Measurements from ENCODE around the gene ATG2B. TPM values are rescaled to one million over a fixed set of nuclear protein-coding genes. Genes with fewer than 3 reads are reported as not detected.

ATG2B gene
- total and polyA plus RNA-seq, 9 of the 15 experiments (the other 6 are each of a cell fraction or from before 2014, with no cell fraction given): 0.83 to 12.9 (median 8.7) TPM

DNA sequence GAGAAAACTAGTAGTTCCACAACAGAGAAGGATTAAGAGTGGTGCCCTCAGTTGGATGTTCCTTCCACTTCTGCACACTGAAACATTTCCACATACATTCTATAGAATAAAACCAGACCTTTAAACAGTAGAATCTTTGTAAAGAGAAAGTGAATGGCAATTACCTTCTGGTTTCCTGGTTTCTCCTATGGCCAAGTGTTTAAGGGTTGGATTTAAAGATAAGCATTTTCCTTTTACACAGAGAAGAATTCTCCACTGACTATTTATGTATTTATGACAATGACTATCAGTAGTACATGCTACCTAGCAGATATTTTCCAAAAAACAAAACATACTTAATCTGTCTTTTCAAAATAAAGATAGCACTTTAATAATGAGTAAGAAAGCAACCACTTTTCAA lies 3.2 kb downstream of the ATG2B start (continued):
- TF ChIP-seq FOXK1 (CRISPR knock-in tag; IDR thresholded peaks at IDR 0.05; ENCODE audit: borderline replicate concordance) (no peak), KDM2B (CRISPR knock-in tag; IDR thresholded peaks at IDR 0.05) (no peak)
- TF ChIP-seq, protein P1, sequence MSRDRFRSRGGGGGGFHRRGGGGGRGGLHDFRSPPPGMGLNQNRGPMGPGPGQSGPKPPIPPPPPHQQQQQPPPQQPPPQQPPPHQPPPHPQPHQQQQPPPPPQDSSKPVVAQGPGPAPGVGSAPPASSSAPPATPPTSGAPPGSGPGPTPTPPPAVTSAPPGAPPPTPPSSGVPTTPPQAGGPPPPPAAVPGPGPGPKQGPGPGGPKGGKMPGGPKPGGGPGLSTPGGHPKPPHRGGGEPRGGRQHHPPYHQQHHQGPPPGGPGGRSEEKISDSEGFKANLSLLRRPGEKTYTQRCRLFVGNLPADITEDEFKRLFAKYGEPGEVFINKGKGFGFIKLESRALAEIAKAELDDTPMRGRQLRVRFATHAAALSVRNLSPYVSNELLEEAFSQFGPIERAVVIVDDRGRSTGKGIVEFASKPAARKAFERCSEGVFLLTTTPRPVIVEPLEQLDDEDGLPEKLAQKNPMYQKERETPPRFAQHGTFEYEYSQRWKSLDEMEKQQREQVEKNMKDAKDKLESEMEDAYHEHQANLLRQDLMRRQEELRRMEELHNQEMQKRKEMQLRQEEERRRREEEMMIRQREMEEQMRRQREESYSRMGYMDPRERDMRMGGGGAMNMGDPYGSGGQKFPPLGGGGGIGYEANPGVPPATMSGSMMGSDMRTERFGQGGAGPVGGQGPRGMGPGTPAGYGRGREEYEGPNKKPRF (IDR thresholded peaks at IDR 0.05; ENCODE audit: low read depth, low read length): no peak
- TF ChIP-seq, protein P2, sequence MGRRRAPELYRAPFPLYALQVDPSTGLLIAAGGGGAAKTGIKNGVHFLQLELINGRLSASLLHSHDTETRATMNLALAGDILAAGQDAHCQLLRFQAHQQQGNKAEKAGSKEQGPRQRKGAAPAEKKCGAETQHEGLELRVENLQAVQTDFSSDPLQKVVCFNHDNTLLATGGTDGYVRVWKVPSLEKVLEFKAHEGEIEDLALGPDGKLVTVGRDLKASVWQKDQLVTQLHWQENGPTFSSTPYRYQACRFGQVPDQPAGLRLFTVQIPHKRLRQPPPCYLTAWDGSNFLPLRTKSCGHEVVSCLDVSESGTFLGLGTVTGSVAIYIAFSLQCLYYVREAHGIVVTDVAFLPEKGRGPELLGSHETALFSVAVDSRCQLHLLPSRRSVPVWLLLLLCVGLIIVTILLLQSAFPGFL (CRISPR knock-in tag; IDR thresholded peaks at IDR 0.05): no peak

DNA sequence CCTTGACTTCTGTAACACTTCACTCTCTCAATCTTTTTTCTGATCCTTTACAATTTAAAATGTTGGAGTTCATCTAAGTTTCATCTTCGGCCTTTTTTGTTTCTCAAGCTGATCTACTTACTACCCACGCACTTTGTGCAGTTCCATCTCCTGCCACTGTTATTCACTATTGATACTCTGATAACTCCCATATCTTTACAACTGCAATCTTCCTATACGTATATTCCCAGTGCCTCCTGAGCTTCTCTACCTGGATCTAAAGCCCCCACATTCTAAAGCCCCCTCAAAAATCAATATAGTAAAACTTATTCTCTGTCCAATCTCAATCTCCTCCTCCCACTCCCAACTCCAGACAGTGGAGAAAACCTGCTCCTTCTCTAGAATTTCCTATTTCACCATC lies 5.9 kb downstream of the ATG2B start:
- Histone ChIP-seq H4K20me1 (replicated peaks; ENCODE audit: control insufficient read depth, insufficient read depth, low read length) (no peaks in the 10 kb centered on the region), H2AFZ (ENCODE audit: low read depth, low read length) (0 out of 2 replicates have a peak overlapping the region, but pooled peaks have one; percentile 26), H3K27me3 (ENCODE audit: control insufficient read depth in 2 of 2, insufficient read depth in 2 of 2, low read length in 2 of 2) (no peaks in the 10 kb centered on the region), H3K4me2 (ENCODE audit: insufficient read depth, low read length) (peak overlapping the region; percentile 21; the same call in 1 of the 2 replicates), H3K27ac (ENCODE audit: extremely low read depth, low read depth, low read length) (peak overlapping the region; percentile 70; the same call in 2 of the 3 replicates), H3K9me3 (replicated peaks; ENCODE audit: control insufficient read depth, insufficient read depth, low read depth, low read length) (no peaks in the 10 kb centered on the region), H3K4me1 (replicated peaks in 1 of 2; ENCODE audit: control insufficient read depth in 2 of 2, insufficient read depth in 2 of 2, low read length in 2 of 2) (peaks cover 3 to 32% of the 10 kb centered on the region in 2 experiments; a peak in 3 of 5 replicates), H3K79me2 (ENCODE audit: control insufficient read depth, insufficient read depth, low read length) (peaks cover 79% of the 10 kb centered on the region), H3K36me3 (ENCODE audit: control insufficient read depth, insufficient read depth, low read length) (peaks cover 4% of the 10 kb centered on the region; the same call in 1 of the 3 replicates), H3K9ac (ENCODE audit: insufficient read depth in 1 of 2, low read depth in 2 of 2, low read length in 2 of 2) (peak overlapping the region in 1 of 2 experiments; percentile 66; a peak in 1 of 4 replicates), H3K9me1 (ENCODE audit: control insufficient read depth, insufficient read depth, low read length) (no peaks in the 10 kb centered on the region), H3K4me3 (no peak overlapping the region)
- ChIA-PET POLR2A (no interaction called here), CTCF (ENCODE audit: low intra/inter-chr PET ratio) (no interaction called here)
- DNase-seq (ENCODE audit: extremely low read depth in 1 of 4, low spot score in 3 of 4) (peak in 1 of 4 experiments; percentile 25), ATAC-seq (peak; percentile 43), FAIRE-seq (peak; percentile 35)
- in situ Hi-C loops (cut with MboI) (no loop called here), intact Hi-C loops (cut with micrococcal nuclease) (no loop called here)
- 12% methylated on average over 3 of the region's 3 CpGs for WGBS (ENCODE audit: insufficient coverage, low coverage, missing lambda C conversion rate)
- BruUV-seq (replicated peaks): no TSS peak
- TF ChIP-seq, protein P3, sequence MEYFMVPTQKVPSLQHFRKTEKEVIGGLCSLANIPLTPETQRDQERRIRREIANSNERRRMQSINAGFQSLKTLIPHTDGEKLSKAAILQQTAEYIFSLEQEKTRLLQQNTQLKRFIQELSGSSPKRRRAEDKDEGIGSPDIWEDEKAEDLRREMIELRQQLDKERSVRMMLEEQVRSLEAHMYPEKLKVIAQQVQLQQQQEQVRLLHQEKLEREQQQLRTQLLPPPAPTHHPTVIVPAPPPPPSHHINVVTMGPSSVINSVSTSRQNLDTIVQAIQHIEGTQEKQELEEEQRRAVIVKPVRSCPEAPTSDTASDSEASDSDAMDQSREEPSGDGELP (CRISPR knock-in tag; IDR thresholded peaks at IDR 0.05; ENCODE audit: borderline replicate concordance): no peak
- TF ChIP-seq BRD4 (IDR thresholded peaks at IDR 0.05): no peak
- TF ChIP-seq, protein P4, sequence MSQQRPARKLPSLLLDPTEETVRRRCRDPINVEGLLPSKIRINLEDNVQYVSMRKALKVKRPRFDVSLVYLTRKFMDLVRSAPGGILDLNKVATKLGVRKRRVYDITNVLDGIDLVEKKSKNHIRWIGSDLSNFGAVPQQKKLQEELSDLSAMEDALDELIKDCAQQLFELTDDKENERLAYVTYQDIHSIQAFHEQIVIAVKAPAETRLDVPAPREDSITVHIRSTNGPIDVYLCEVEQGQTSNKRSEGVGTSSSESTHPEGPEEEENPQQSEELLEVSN (IDR thresholded peaks at IDR 0.05; ENCODE audit: borderline replicate concordance in 1 of 2, extremely low read depth in 1 of 2, insufficient read depth in 1 of 2, insufficient read length in 1 of 2, low read depth in 1 of 2, low read length in 1 of 2, poor library complexity in 1 of 2, severe bottlenecking in 1 of 2): no peak
- TF ChIP-seq, protein P5, sequence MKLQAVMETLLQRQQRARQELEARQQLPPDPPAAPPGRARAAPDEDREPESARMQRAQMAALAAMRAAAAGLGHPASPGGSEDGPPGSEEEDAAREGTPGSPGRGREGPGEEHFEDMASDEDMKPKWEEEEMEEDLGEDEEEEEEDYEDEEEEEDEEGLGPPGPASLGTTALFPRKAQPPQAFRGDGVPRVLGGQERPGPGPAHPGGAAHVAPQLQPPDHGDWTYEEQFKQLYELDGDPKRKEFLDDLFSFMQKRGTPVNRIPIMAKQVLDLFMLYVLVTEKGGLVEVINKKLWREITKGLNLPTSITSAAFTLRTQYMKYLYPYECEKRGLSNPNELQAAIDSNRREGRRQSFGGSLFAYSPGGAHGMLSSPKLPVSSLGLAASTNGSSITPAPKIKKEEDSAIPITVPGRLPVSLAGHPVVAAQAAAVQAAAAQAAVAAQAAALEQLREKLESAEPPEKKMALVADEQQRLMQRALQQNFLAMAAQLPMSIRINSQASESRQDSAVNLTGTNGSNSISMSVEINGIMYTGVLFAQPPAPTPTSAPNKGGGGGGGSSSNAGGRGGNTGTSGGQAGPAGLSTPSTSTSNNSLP (IDR thresholded peaks at IDR 0.05; ENCODE audit: borderline replicate concordance, low read depth, low read length): 0 out of 2 replicates have a peak, but pooled peaks have one; percentile 55
- TF ChIP-seq ZC3H11A (IDR thresholded peaks at IDR 0.05; ENCODE audit: low read depth, low read length): no peak
- no peak for TF ChIP-seq RFX7 (CRISPR knock-in tag; IDR thresholded peaks at IDR 0.05)
- no peak for TF ChIP-seq NFATC3 (IDR thresholded peaks at IDR 0.05)
- no peak for TF ChIP-seq ARHGAP35 (IDR thresholded peaks at IDR 0.05; ENCODE audit: partially characterized antibody)
- TF ChIP-seq SNRNP70 (optimal IDR thresholded peaks at IDR 0.05; ENCODE audit: low read depth, low read length): no peak
- no peak for TF ChIP-seq SMARCC2 (IDR thresholded peaks at IDR 0.05; ENCODE audit: low read depth)
